HepG2 (cell line): ENCODE data around the gene NUDT22. TPM values are rescaled to one million over a fixed set of nuclear protein-coding genes. Genes with fewer than 3 reads are reported as not detected.

ENCODE experiments used
- ARID5B ChIP-seq: IDR thresholded peaks from 2 replicates; pipeline ENCODE4 v1.4.0; 2020; ENCODE audit warnings: mild to moderate bottlenecking, missing genetic modification reagents
- FOSL1 ChIP-seq: sonication (generic); formaldehyde crosslinking; IDR thresholded peaks from 2 replicates; pipeline ENCODE4 v1.9.0; 2021; ENCODE audit warnings: missing genetic modification reagents, borderline replicate concordance
- GATAD2A ChIP-seq: IDR thresholded peaks from 2 replicates; pipeline ENCODE4 v1.6.1; 2016
- GZF1 ChIP-seq: sonication (generic); formaldehyde crosslinking; IDR thresholded peaks from 2 replicates; pipeline ENCODE4 v1.5.1; 2020; ENCODE audit warnings: mild to moderate bottlenecking, missing genetic modification reagents
- ISL2 ChIP-seq: sonication (generic); formaldehyde crosslinking; IDR thresholded peaks from 2 replicates; pipeline ENCODE4 v1.5.0; 2020; ENCODE audit warnings: missing genetic modification reagents
- JUND ChIP-seq: sonication (generic); formaldehyde crosslinking; IDR thresholded peaks from 2 replicates; pipeline ENCODE4 v1.8.0; 2022; ENCODE audit warnings: mild to moderate bottlenecking, missing genetic modification reagents
- MED13 ChIP-seq: sonication (generic); formaldehyde crosslinking; IDR thresholded peaks from 2 replicates; pipeline ENCODE4 v1.5.0; 2020; ENCODE audit warnings: missing genetic modification reagents
- NAIF1 ChIP-seq: sonication (generic); formaldehyde crosslinking; IDR thresholded peaks from 2 replicates; pipeline ENCODE4 v1.5.0; 2020; ENCODE audit warnings: mild to moderate bottlenecking, missing genetic modification reagents, borderline replicate concordance
- NBN ChIP-seq: fragments of 450-650 bp; conservative IDR thresholded peaks from 2 replicates; pipeline ENCODE4 v1.6.1; 2017
- NCOR1 ChIP-seq: fragments of 200-600 bp; sonication (generic); IDR thresholded peaks from 2 replicates; pipeline ENCODE4 v1.7.0; 2017; ENCODE audit warnings: antibody characterized with exemption, low read length, borderline replicate concordance
- NFKB2 ChIP-seq: sonication (generic); formaldehyde crosslinking; IDR thresholded peaks from 2 replicates; pipeline ENCODE4 v1.4.0; 2020; ENCODE audit warnings: missing genetic modification reagents, borderline replicate concordance
- NRL ChIP-seq: sonication (generic); formaldehyde crosslinking; IDR thresholded peaks from 2 replicates; pipeline ENCODE4 v1.5.0; 2020; ENCODE audit warnings: missing genetic modification reagents, mild to moderate bottlenecking, moderate library complexity, borderline replicate concordance
- PRDM15 ChIP-seq: sonication (generic); formaldehyde crosslinking; IDR thresholded peaks from 2 replicates; pipeline ENCODE4 v1.4.0; 2020; ENCODE audit warnings: missing genetic modification reagents
- RAD51 ChIP-seq: fragments of 450-650 bp; IDR thresholded peaks from 2 replicates; pipeline ENCODE4 v1.6.1; 2016; ENCODE audit warnings: borderline replicate concordance
- ZFP36L2 ChIP-seq: sonication (generic); formaldehyde crosslinking; IDR thresholded peaks from 2 replicates; pipeline ENCODE4 v1.4.0; 2020; ENCODE audit warnings: missing genetic modification reagents
- ZFP41 ChIP-seq: sonication (generic); formaldehyde crosslinking; IDR thresholded peaks from 2 replicates; pipeline ENCODE4 v1.4.0; 2020; ENCODE audit warnings: mild to moderate bottlenecking, missing genetic modification reagents, borderline replicate concordance
- ZNF280D ChIP-seq: sonication (generic); formaldehyde crosslinking; IDR thresholded peaks from 2 replicates; pipeline ENCODE4 v1.5.1; 2020; ENCODE audit warnings: mild to moderate bottlenecking, missing genetic modification reagents
- ZNF446 ChIP-seq: sonication (generic); formaldehyde crosslinking; IDR thresholded peaks from 2 replicates; pipeline ENCODE4 v1.5.0; 2020; ENCODE audit warnings: mild to moderate bottlenecking, missing genetic modification reagents
- ZNF781 ChIP-seq: sonication (generic); formaldehyde crosslinking; IDR thresholded peaks from 2 replicates; pipeline ENCODE4 v1.5.1; 2020; ENCODE audit warnings: borderline replicate concordance, mild to moderate bottlenecking, missing genetic modification reagents; ENCODE audit errors: not compliant biosample characterization
- ZNF788 ChIP-seq: sonication (generic); formaldehyde crosslinking; IDR thresholded peaks from 2 replicates; pipeline ENCODE4 v1.5.0; 2020; ENCODE audit warnings: mild to moderate bottlenecking, missing genetic modification reagents, borderline replicate concordance
- polyA plus RNA-seq, 8 experiments: library from polyadenylated mRNA; depleted of rRNA in 3 of 8; stranded (reverse) in 7 of 8; unstranded in 1 of 8; fragments of >200 nt; fragmentation: Illumina TruSeq in 4 of 8; extraction: Trizol in 4 of 8; gene quantifications; 2 replicates each; pipeline versions ENCODE4 v1.2.1 to v1.2.3, GENCODE V29; 2011 to 2016; ENCODE audit warnings: low read depth in 4 of 8, missing spikeins in 1 of 8, mixed read lengths in 1 of 8; ENCODE audit not compliant: insufficient read depth in 1 of 8
- total RNA-seq, 5 experiments: library from RNA; depleted of rRNA; stranded (reverse); fragments of >200 nt; fragmentation: Illumina TruSeq; extraction: Trizol; gene quantifications; 2 replicates each; pipeline ENCODE4 v1.2.3, GENCODE V29; 2016; ENCODE audit warnings: low read depth in 1 of 5

NUDT22 gene
- total and polyA plus RNA-seq, 2 of the 13 experiments (the other 11 are each of a cell fraction or from before 2014, with no cell fraction given): 33.5 to 39.8 TPM

- no peak for TF ChIP-seq JUND (CRISPR knock-in tag)
- no peak for TF ChIP-seq RAD51
- TF ChIP-seq ZFP41 (CRISPR knock-in tag): no peak
- TF ChIP-seq MED13 (CRISPR knock-in tag): no peak
- TF ChIP-seq NRL (CRISPR knock-in tag): peak; percentile 67; the same call in 1 of the 2 replicates
- no peak for TF ChIP-seq ZFP36L2 (CRISPR knock-in tag)
- TF ChIP-seq PRDM15: no peak
- TF ChIP-seq ZNF446 (CRISPR knock-in tag): no peak
- no peak for TF ChIP-seq ZNF781 (CRISPR knock-in tag)
- TF ChIP-seq ISL2 (CRISPR knock-in tag): 0 out of 2 replicates have a peak, but pooled peaks have one; percentile 22
- no peak; the same call in 1 of the 2 replicates for TF ChIP-seq ZNF788 (CRISPR knock-in tag)
- no peak for TF ChIP-seq ZNF280D (CRISPR knock-in tag)
- TF ChIP-seq NCOR1: no peak; the same call in 1 of the 2 replicates
- TF ChIP-seq NBN: no peak
- TF ChIP-seq ARID5B (CRISPR knock-in tag): peak; percentile 81
- TF ChIP-seq FOSL1: no peak
- peak; percentile 83 for TF ChIP-seq GATAD2A (CRISPR knock-in tag)
- no peak for TF ChIP-seq GZF1 (CRISPR knock-in tag)
- no peak for TF ChIP-seq NAIF1
- peak; percentile 40; the same call in 1 of the 2 replicates for TF ChIP-seq NFKB2 (CRISPR knock-in tag)
Measured at GRCh38 chr11:64237484-64237951, 11.4 kb downstream of the NUDT22 start (continued).
